SU-DHL-6 (cell line): ENCODE results near the gene TAS2R60.

Experiments used
- H2AFZ ChIP-seq: fragments of 200-600 bp; sonication (generic); 2 replicates; pipeline ENCODE4 v1.6.1; 2014; ENCODE audit warnings: low read depth, mild to moderate bottlenecking, moderate library complexity, mixed read lengths, antibody characterized with exemption, low read length; ENCODE audit not compliant: severe bottlenecking
- H3F3A ChIP-seq: fragments of 200-600 bp; shearing (Covaris generic); 2 replicates; pipeline ENCODE4 v1.6.0; 2016; ENCODE audit warnings: antibody characterized with exemption, mild to moderate bottlenecking; ENCODE audit not compliant: insufficient read depth
- H3K27ac ChIP-seq: fragments of 200-600 bp; sonication (generic); 2 replicates; pipeline ENCODE4 v1.5.1; 2016; ENCODE audit warnings: low read depth, mild to moderate bottlenecking, low read length, moderate library complexity, mixed read lengths
- H3K27me3 ChIP-seq: fragments of 200-600 bp; sonication (generic), shearing (Covaris generic); 2 replicates; pipeline ENCODE4 v1.6.0; 2014; ENCODE audit warnings: mild to moderate bottlenecking, low read length
- H3K36me3 ChIP-seq: fragments of 200-600 bp; sonication (generic); 2 replicates; pipeline ENCODE4 v1.6.1; 2014; ENCODE audit warnings: mild to moderate bottlenecking, low read length, mixed read lengths
- H3K4me2 ChIP-seq: fragments of 300-600, 200-600 bp; shearing (Covaris generic), sonication (generic); 2 replicates; pipeline ENCODE4 v1.6.0; 2014; ENCODE audit warnings: low read length, low read depth, mild to moderate bottlenecking; ENCODE audit not compliant: poor library complexity, severe bottlenecking
- H3K4me3 ChIP-seq: fragments of 200-600 bp; sonication (generic); 2 replicates; pipeline ENCODE4 v1.5.1; 2014; ENCODE audit warnings: antibody characterized with exemption, low read length, mild to moderate bottlenecking, mixed read lengths; ENCODE audit not compliant: insufficient read depth, poor library complexity, severe bottlenecking
- H3K79me2 ChIP-seq: fragments of 200-600 bp; sonication (generic); 2 replicates; pipeline ENCODE4 v1.6.1; 2014; ENCODE audit warnings: mild to moderate bottlenecking, low read length, moderate library complexity; ENCODE audit not compliant: insufficient read depth
- H3K9ac ChIP-seq: fragments of 200-600 bp; sonication (generic); 2 replicates; pipeline ENCODE4 v1.7.0; 2014; ENCODE audit warnings: mild to moderate bottlenecking, low read length
- H3K9me2 ChIP-seq: fragments of 200-600 bp; sonication (generic); replicated peaks from 2 replicates; pipeline ENCODE4 v1.6.1; 2014; ENCODE audit warnings: low read length; ENCODE audit not compliant: insufficient read depth
- H3K9me3 ChIP-seq: fragments of 200-600 bp; sonication (generic); 2 replicates; pipeline ENCODE4 v1.6.1; 2014; ENCODE audit warnings: low read length, mixed read lengths; ENCODE audit not compliant: insufficient read depth
- H4K20me1 ChIP-seq: fragments of 200-600 bp; sonication (generic); 2 replicates; pipeline ENCODE4 v1.6.1; 2014; ENCODE audit warnings: low read depth, mild to moderate bottlenecking, antibody characterized with exemption, low read length, moderate library complexity, mixed read lengths
- EZH2phosphoT487 ChIP-seq: fragments of 200-600 bp; sonication (generic), shearing (Covaris generic); conservative IDR thresholded peaks from 2 replicates; pipeline ENCODE4 v1.6.1; 2018; ENCODE audit warnings: mild to moderate bottlenecking, antibody characterized with exemption, low read length, moderate library complexity, mixed read lengths
- TF ChIP-seq, protein P1 (sequence below): fragments of 200-600 bp; sonication (generic); IDR thresholded peaks from one replicate; pipeline ENCODE4 v1.5.1; 2017; ENCODE audit warnings: antibody characterized with exemption, mild to moderate bottlenecking, low read length, moderate library complexity; ENCODE audit not compliant: insufficient read depth, poor library complexity, severe bottlenecking

The TAS2R60 gene

GRCh38 chr7:143443153-143443552, at the start of gene TAS2R60:
TAS2R60 (plus strand) TSS chr7:143443453; CDS start chr7:143443453, 0 bp downstream.
- no peaks in the 10 kb centered on the region for H3K9me3 ChIP-seq
- no peak within 1 kb of the TSS for H3K4me3 ChIP-seq
- H3K79me2 ChIP-seq: no peaks in the 10 kb centered on the region
- H2AFZ ChIP-seq: no peak within 1 kb of the TSS
- H3K27me3 ChIP-seq: no peaks in the 10 kb centered on the region
- H3K36me3 ChIP-seq: no peaks in the 10 kb centered on the region
- TF ChIP-seq, protein P1, sequence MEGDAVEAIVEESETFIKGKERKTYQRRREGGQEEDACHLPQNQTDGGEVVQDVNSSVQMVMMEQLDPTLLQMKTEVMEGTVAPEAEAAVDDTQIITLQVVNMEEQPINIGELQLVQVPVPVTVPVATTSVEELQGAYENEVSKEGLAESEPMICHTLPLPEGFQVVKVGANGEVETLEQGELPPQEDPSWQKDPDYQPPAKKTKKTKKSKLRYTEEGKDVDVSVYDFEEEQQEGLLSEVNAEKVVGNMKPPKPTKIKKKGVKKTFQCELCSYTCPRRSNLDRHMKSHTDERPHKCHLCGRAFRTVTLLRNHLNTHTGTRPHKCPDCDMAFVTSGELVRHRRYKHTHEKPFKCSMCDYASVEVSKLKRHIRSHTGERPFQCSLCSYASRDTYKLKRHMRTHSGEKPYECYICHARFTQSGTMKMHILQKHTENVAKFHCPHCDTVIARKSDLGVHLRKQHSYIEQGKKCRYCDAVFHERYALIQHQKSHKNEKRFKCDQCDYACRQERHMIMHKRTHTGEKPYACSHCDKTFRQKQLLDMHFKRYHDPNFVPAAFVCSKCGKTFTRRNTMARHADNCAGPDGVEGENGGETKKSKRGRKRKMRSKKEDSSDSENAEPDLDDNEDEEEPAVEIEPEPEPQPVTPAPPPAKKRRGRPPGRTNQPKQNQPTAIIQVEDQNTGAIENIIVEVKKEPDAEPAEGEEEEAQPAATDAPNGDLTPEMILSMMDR: no peak
- no peak for TF ChIP-seq EZH2phosphoT487
- H4K20me1 ChIP-seq: no peaks in the 10 kb centered on the region
- H3K4me2 ChIP-seq: no peak within 1 kb of the TSS
- H3K9me2 ChIP-seq: no peaks in the 10 kb centered on the region
- no peaks in the 10 kb centered on the region for H3F3A ChIP-seq
- no peak within 1 kb of the TSS for H3K27ac ChIP-seq
- no peak within 1 kb of the TSS for H3K9ac ChIP-seq

- Histone ChIP-seq H3K9me2 (no peaks in the 10 kb centered on the region), H3K4me2 (no peak overlapping the region), H4K20me1 (no peaks in the 10 kb centered on the region), H3K9ac (no peak overlapping the region), H3K27ac (no peak overlapping the region), H3K79me2 (no peaks in the 10 kb centered on the region), H3K9me3 (no peaks in the 10 kb centered on the region), H3K27me3 (no peaks in the 10 kb centered on the region), H2AFZ (no peak overlapping the region), H3K4me3 (no peak overlapping the region), H3F3A (no peaks in the 10 kb centered on the region), H3K36me3 (no peaks in the 10 kb centered on the region)
- TF ChIP-seq, protein P1: no peak
- TF ChIP-seq EZH2phosphoT487: no peak
Observed at GRCh38 chr7:143394068-143394467, 49.2 kb upstream of the TAS2R60 start.

DNA sequence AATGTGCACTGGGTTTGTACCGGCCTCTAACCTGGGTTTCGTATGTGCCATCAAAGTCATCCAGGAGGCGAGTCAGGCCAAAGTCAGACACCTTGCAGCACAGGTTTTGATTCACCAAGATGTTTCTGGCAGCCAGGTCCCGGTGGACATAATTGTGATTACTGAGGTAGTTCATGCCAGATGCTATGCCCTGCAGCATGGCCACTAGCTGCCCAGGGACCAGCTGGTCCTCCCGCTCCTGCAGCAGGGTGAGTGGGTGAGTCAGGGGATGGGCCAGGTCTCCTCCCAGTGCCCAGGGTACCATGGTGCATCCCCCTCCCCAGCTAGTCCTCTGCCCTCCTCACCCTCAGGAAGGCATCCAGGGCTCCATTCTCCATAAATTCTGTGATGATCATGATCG, 48.5 kb upstream of the TAS2R60 start:
- Histone ChIP-seq H3K9me2 (no peaks in the 10 kb centered on the region), H3K27ac (no peak overlapping the region), H3K9me3 (no peaks in the 10 kb centered on the region), H3F3A (no peaks in the 10 kb centered on the region), H3K9ac (no peak overlapping the region), H3K79me2 (no peaks in the 10 kb centered on the region), H3K4me3 (no peak overlapping the region), H3K27me3 (no peaks in the 10 kb centered on the region), H2AFZ (no peak overlapping the region), H3K36me3 (no peaks in the 10 kb centered on the region), H3K4me2 (no peak overlapping the region), H4K20me1 (no peaks in the 10 kb centered on the region)
- TF ChIP-seq, protein P1: no peak
- TF ChIP-seq EZH2phosphoT487: no peak
